ENCODE measurements around the gene ITGAV. TPM values are rescaled to one million over a fixed set of nuclear protein-coding genes. Genes with fewer than 3 reads are reported as not detected.

The ITGAV gene
- total and polyA plus RNA-seq, 2 of the 4 experiments (the other 2 are of a cell fraction) = 45.8 to 181 TPM

- POLR2A ChIA-PET (ENCODE audit: unreplicated experiment) = no interaction called here
- H2BK120ac ChIP-seq (ENCODE audit: low read depth, low read length) = no peak overlapping the region
- WGBS, 2 experiments (ENCODE audit: extremely low coverage in 2 of 2, insufficient read length in 1 of 2) = 15% methylated on average over 2 of the region's 2 CpGs; no CpG with 5 or more reads in 1 of the 2 experiments
- H3K79me1 ChIP-seq (ENCODE audit: low read depth in 1 of 2, low read length in 2 of 2) = peaks cover 18 to 61% of the 10 kb centered on the region in 2 experiments
- H3K9ac ChIP-seq (ENCODE audit: low read depth, low read length) = no peak overlapping the region
- H3K56ac ChIP-seq (ENCODE audit: extremely low read depth, insufficient read depth, low read length) = no peak overlapping the region
- H4K20me1 ChIP-seq (ENCODE audit: insufficient read depth, low read length) = peaks cover 5% of the 10 kb centered on the region; the same call in 1 of the 2 replicates
- H3K27me3 ChIP-seq (ENCODE audit: control insufficient read depth, insufficient read depth, low read length) = no peaks in the 10 kb centered on the region
- no peak overlapping the region for H4K5ac ChIP-seq (ENCODE audit: low read depth, low read length)
- H2BK5ac ChIP-seq (ENCODE audit: low read depth, low read length, poor library complexity, severe bottlenecking) = no peak overlapping the region
- intact Hi-C loops (cut with micrococcal nuclease) = no loop called here
- H3K4ac ChIP-seq (ENCODE audit: low read depth, low read length) = no peak overlapping the region
- dilution Hi-C loops (cut with HindIII; ENCODE audit: low sequenced_read_pairs, unreplicated experiment) = no loop called here
- no peak overlapping the region for H3K4me2 ChIP-seq (ENCODE audit: low read depth, low read length)
- H3K23ac ChIP-seq (ENCODE audit: low read depth, low read length) = no peak overlapping the region; the same call in 1 of the 2 replicates
- H3K18ac ChIP-seq (ENCODE audit: low read depth, low read length) = no peak overlapping the region
- no peak overlapping the region for H3K27ac ChIP-seq (ENCODE audit: insufficient read depth, low read length)
- H3K9me1 ChIP-seq (ENCODE audit: insufficient read depth, low read length) = peaks cover 12% of the 10 kb centered on the region; the same call in 1 of the 2 replicates
- in situ Hi-C loops (cut with MboI; ENCODE audit: low sequenced_read_pairs) = no loop called here
- DNase-seq (peak; percentile 24), ATAC-seq (ENCODE audit: low read depth) (peak; percentile 27)
- no peak overlapping the region for H4K91ac ChIP-seq (ENCODE audit: insufficient read depth, low read depth, low read length)
- CTCF ChIA-PET = interaction anchor here (0.8 to 1.1 kb wide), 2 partner anchors 25 to 46 kb away, joined by 3 to 4 read pairs; no protein-coding TSS in a partner anchor
- H2AFZ ChIP-seq (replicated peaks; ENCODE audit: low read length, poor library complexity) = no peak overlapping the region
- no peak overlapping the region for H2AK9ac ChIP-seq (replicated peaks; ENCODE audit: low read depth, low read length, poor library complexity)
- no peak for TF ChIP-seq RFX5 (IDR thresholded peaks at IDR 0.05; ENCODE audit: low read depth, low read length)
- TF ChIP-seq MAFK (IDR thresholded peaks at IDR 0.05; ENCODE audit: low read depth, low read length) = no peak
- no peak for TF ChIP-seq CTCF (conservative IDR thresholded peaks at IDR 0.05; ENCODE audit: low read depth, low read length)
- no peak for TF ChIP-seq MXI1 (IDR thresholded peaks at IDR 0.05; ENCODE audit: borderline replicate concordance, low read depth, low read length)
- no peak for TF ChIP-seq CEBPB (IDR thresholded peaks at IDR 0.05; ENCODE audit: low read depth, low read length)
- TF ChIP-seq RAD21 (IDR thresholded peaks at IDR 0.05; ENCODE audit: low read length) = no peak
- TF ChIP-seq RCOR1 (IDR thresholded peaks at IDR 0.05; ENCODE audit: insufficient replicate concordance, low read length) = no peak
- TF ChIP-seq BHLHE40 (IDR thresholded peaks at IDR 0.05; ENCODE audit: low read depth, low read length) = no peak
- no peak for TF ChIP-seq USF2 (IDR thresholded peaks at IDR 0.05; ENCODE audit: low read depth, low read length)
- no peak for TF ChIP-seq SMC3 (IDR thresholded peaks at IDR 0.05; ENCODE audit: low read depth, low read length)
- TF ChIP-seq MAZ (IDR thresholded peaks at IDR 0.05; ENCODE audit: borderline replicate concordance, low read depth, low read length) = no peak
- TF ChIP-seq ELK1 (IDR thresholded peaks at IDR 0.05; ENCODE audit: borderline replicate concordance, low read depth, low read length) = no peak
- TF ChIP-seq FOS (IDR thresholded peaks at IDR 0.05; ENCODE audit: low read depth, low read length) = no peak
- no peak for TF ChIP-seq POLR2A (IDR thresholded peaks at IDR 0.05; ENCODE audit: low read depth, low read length)
- TF ChIP-seq NFE2L2 (IDR thresholded peaks at IDR 0.05; ENCODE audit: low read depth, low read length) = no peak
- no peak for TF ChIP-seq CHD1 (IDR thresholded peaks at IDR 0.05; ENCODE audit: low read depth, low read length)
- H2BK15ac ChIP-seq (ENCODE audit: low read depth, low read length) = no peak overlapping the region
- peaks cover 5% of the 10 kb centered on the region for H3K4me1 ChIP-seq (ENCODE audit: control insufficient read depth, insufficient read depth, low read length)
- H2AK5ac ChIP-seq (ENCODE audit: low read depth, low read length) = no peak overlapping the region
- H3K9me3 ChIP-seq (ENCODE audit: control insufficient read depth, insufficient read depth, low read length) = no peaks in the 10 kb centered on the region
- H3K4me3 ChIP-seq (ENCODE audit: insufficient read depth, low read depth, low read length) = no peak overlapping the region
- H3K14ac ChIP-seq (replicated peaks; ENCODE audit: low read depth, low read length) = no peak overlapping the region
- H4K8ac ChIP-seq (ENCODE audit: low read depth in 2 of 2, low read length in 2 of 2) = no peak overlapping the region
- no peaks in the 10 kb centered on the region; the same call in none of the 2 replicates for H3K36me3 ChIP-seq (ENCODE audit: control insufficient read depth, insufficient read depth, low read length)
- no TSS peak for BruUV-seq (replicated peaks)
- no peak overlapping the region for H2BK20ac ChIP-seq (ENCODE audit: low read depth, low read length)
These were observed 5.4 kb downstream of the ITGAV start for GRCh38 chr2:186595219-186595618.
